B cell (primary cell): ENCODE data around the gene SLIT3. TPM values are rescaled to one million over a fixed set of nuclear protein-coding genes. Genes with fewer than 3 reads are reported as not detected.

ENCODE experiments used
- ATAC-seq: fragments of 200-7000 bp; cut with Tn5 transposase; one replicate; pipeline ENCODE4 v1.10.0; 2021; ENCODE audit warnings: low read depth, mild to moderate bottlenecking, moderate number of reproducible peaks, moderate library complexity
- CTCF ChIA-PET: fragments of 350-600 bp; sonication (Branson Sonifier 250); formaldehyde crosslinking; loops from one replicate; lab custom pipeline; 2021; ENCODE audit warnings: antibody characterized with exemption, inconsistent platforms; lab: Charles Lee
- POLR2A ChIA-PET: fragments of 350-600 bp; sonication (Branson Sonifier 250); formaldehyde crosslinking; loops from one replicate; lab custom pipeline; 2021; ENCODE audit warnings: antibody characterized with exemption; lab: Charles Lee
- DNase-seq: peaks from one replicate; pipeline ENCODE4 v3.0.0; 2013
- H2AFZ ChIP-seq: 2 replicates; pipeline ENCODE4 v1.6.1; 2012; ENCODE audit warnings: mild to moderate bottlenecking, low read depth, low read length; ENCODE audit not compliant: insufficient read depth, poor library complexity, severe bottlenecking
- H3K27ac ChIP-seq, 2 donors: 1 replicate in 1 of 2; 2 replicates in 1 of 2; pipeline ENCODE4 v1.5.1; 2012 to 2013; ENCODE audit warnings: low read length in 2 of 2, mild to moderate bottlenecking in 2 of 2, moderate library complexity in 1 of 2
- H3K27me3 ChIP-seq, 4 experiments: fragments of 200-600 bp in 1 of 4; sonication (generic) in 1 of 4; replicated peaks in 1 of 4; 1 replicate in 2 of 4; 2 replicates in 2 of 4; pipeline versions ENCODE4 v1.6.1 to v1.7.0; 2013 to 2016; ENCODE audit warnings: low read length in 3 of 4, mild to moderate bottlenecking in 2 of 4, mixed read lengths in 1 of 4, moderate library complexity in 1 of 4; ENCODE audit not compliant: insufficient read depth in 4 of 4, control insufficient read depth in 3 of 4; ENCODE audit errors: control extremely low read depth in 1 of 4
- H3K36me3 ChIP-seq, 2 experiments: replicated peaks in 1 of 2; 1 replicate in 1 of 2; 2 replicates in 1 of 2; pipeline versions ENCODE4 v1.6.1 to v1.7.1; 2013; ENCODE audit warnings: low read length in 1 of 2; ENCODE audit not compliant: insufficient read depth in 2 of 2, control insufficient read depth in 1 of 2; ENCODE audit errors: control extremely low read depth in 1 of 2, extremely low read depth in 1 of 2
- H3K4me1 ChIP-seq, 2 donors: fragments of 200-600 bp in 1 of 2; sonication (generic) in 1 of 2; 1 replicate in 1 of 2; 2 replicates in 1 of 2; pipeline versions ENCODE4 v1.5.1 to v1.6.1; 2013 to 2017; ENCODE audit warnings: low read length in 2 of 2; ENCODE audit not compliant: control insufficient read depth in 2 of 2, insufficient read depth in 2 of 2
- H3K4me2 ChIP-seq: replicated peaks from 2 replicates; pipeline ENCODE3; 2012; ENCODE audit warnings: mild to moderate bottlenecking, low read depth, low read length; ENCODE audit not compliant: poor library complexity, severe bottlenecking
- H3K4me3 ChIP-seq, 5 experiments: fragments of 200-600 bp in 1 of 5; sonication (generic) in 1 of 5; 1 replicate in 3 of 5; 2 replicates in 2 of 5; pipeline versions ENCODE4 v1.5.1 to v1.7.0; 2011 to 2016; ENCODE audit warnings: low read length in 4 of 5, mild to moderate bottlenecking in 4 of 5, low read depth in 2 of 5, control low read depth in 1 of 5, moderate library complexity in 1 of 5; ENCODE audit not compliant: insufficient read depth in 1 of 5; ENCODE audit errors: control extremely low read depth in 1 of 5, extremely low read depth in 1 of 5
- H3K79me2 ChIP-seq: fragments of 200-600 bp; sonication (generic); one replicate; pipeline ENCODE4 v1.6.0; 2016; ENCODE audit warnings: low read length; ENCODE audit not compliant: control insufficient read depth, insufficient read depth
- H3K9ac ChIP-seq: fragments of 200-600 bp; sonication (generic); 2 replicates; pipeline ENCODE4 v1.6.1; 2017; ENCODE audit warnings: mild to moderate bottlenecking, low read length, moderate library complexity
- H3K9me3 ChIP-seq, 3 donors: one replicate each; pipeline versions ENCODE4 v1.6.1 to v1.7.1; 2013; ENCODE audit warnings: low read length in 2 of 3; ENCODE audit not compliant: control insufficient read depth in 2 of 3, insufficient read depth in 1 of 3; ENCODE audit errors: control extremely low read depth in 1 of 3
- H4K20me1 ChIP-seq: 2 replicates; pipeline ENCODE4 v1.6.0; 2012; ENCODE audit warnings: mild to moderate bottlenecking, low read length; ENCODE audit not compliant: insufficient read depth, control insufficient read depth, poor library complexity, severe bottlenecking
- H3K27ac Mint-ChIP-seq: one replicate; pipeline ENCODE4 v1.8.0; 2021; ENCODE audit warnings: mixed read lengths
- H3K27me3 Mint-ChIP-seq: one replicate; pipeline ENCODE4 v1.8.0; 2021; ENCODE audit warnings: mixed read lengths
- H3K4me1 Mint-ChIP-seq: one replicate; pipeline ENCODE4 v1.8.0; 2021; ENCODE audit warnings: mixed read lengths
- H3K4me3 Mint-ChIP-seq: one replicate; pipeline ENCODE4 v1.8.0; 2021; ENCODE audit warnings: mixed read lengths
- H3K9me3 Mint-ChIP-seq: one replicate; pipeline ENCODE4 v1.8.0; 2022; ENCODE audit warnings: mixed read lengths; ENCODE audit not compliant: insufficient read depth
- CTCF ChIP-seq: fragments of 200-600 bp; IDR thresholded peaks from one replicate; pipeline ENCODE4 v1.8.0; 2022; ENCODE audit warnings: antibody characterized with exemption, mild to moderate bottlenecking
- EZH2 ChIP-seq: IDR thresholded peaks from 2 replicates; pipeline ENCODE4 v1.6.1; 2012; ENCODE audit warnings: borderline replicate concordance, low read depth, mild to moderate bottlenecking, moderate library complexity, low read length; ENCODE audit not compliant: insufficient read depth, poor library complexity, severe bottlenecking
- WGBS: methylation state at CpG from one replicate; pipeline ENCODE4 v1.1.5; 2013; ENCODE audit warnings: missing lambda C conversion rate; ENCODE audit not compliant: insufficient coverage; 5-methylcytosine and 5-hydroxymethylcytosine counted together
- intact Hi-C: fragments of 100-400 bp; cut with micrococcal nuclease; formaldehyde crosslinking; loops from one replicate; pipeline ENCODE4 v1.10.0; 2022
- polyA plus RNA-seq: library from polyadenylated mRNA; depleted of rRNA; stranded (reverse); fragments of >200 nt; gene quantifications from 2 replicates; pipeline ENCODE4 v1.2.3, GENCODE V29; 2012
- total RNA-seq, 2 donors: library from RNA; stranded (reverse); fragments of 120-200 nt in 1 of 2; gene quantifications; 1 replicate in 1 of 2; 2 replicates in 1 of 2; pipeline versions ENCODE4 v1.2.3 to v1.2.4, GENCODE V29; 2013 to 2022

Gene SLIT3
- total and polyA plus RNA-seq, 2 donors (not counting 1 experiment from before 2014, with no cell fraction given) = not detected

DNA sequence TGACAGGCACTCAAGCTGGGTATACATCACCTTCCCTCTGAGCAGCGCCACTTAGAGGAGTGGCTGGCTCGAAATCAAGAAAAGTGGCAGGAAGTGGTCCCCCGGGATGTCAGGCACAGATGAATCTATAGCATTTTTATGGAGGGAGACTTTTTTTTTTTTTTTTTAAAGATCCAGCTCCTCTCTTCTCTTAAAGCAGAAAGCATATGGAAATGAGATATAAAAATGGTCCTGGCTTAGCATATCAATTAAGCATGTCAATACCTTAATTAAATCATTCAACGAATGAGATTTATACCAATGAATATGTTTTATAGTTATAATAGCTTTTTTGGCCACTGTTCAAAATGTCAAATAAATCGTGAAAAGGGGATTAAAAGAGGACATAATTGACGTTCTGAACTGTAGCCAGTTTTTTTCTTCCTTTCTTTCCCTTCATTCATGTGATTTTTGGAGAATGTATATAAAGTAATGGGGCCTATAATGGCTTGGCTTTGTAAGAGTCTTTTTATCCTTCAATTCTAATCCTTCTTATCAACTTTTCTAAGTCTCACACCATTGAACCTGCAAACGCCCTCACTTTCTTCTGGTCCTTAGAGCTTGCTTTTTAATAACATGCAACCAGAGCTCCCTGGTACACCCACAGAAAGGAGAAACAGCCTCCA, 402.6 kb downstream of the SLIT3 start:
- H3K27me3 ChIP-seq = peaks cover 0 to 8% (median 2%) of the 10 kb centered on the region in 4 experiments
- DNase-seq = no peak
- POLR2A ChIA-PET = no interaction called here
- peaks cover 15% of the 10 kb centered on the region for H3K27me3 Mint-ChIP-seq
- no peak overlapping the region for H3K27ac ChIP-seq
- no peaks in the 10 kb centered on the region for H3K79me2 ChIP-seq
- H4K20me1 ChIP-seq = no peaks in the 10 kb centered on the region
- intact Hi-C loops = no loop called here
- no peak overlapping the region for H3K9ac ChIP-seq
- WGBS = 80% methylated on average over 1 of the region's 7 CpGs
- H3K4me1 ChIP-seq = no peaks in the 10 kb centered on the region
- CTCF ChIA-PET = no interaction called here
- no peak overlapping the region for H3K4me2 ChIP-seq
- H3K4me1 Mint-ChIP-seq = no peaks in the 10 kb centered on the region
- no peak for ATAC-seq
- no peaks in the 10 kb centered on the region for H3K9me3 Mint-ChIP-seq
- no peaks in the 10 kb centered on the region for H3K9me3 ChIP-seq
- no peak overlapping the region for H3K4me3 ChIP-seq
- H2AFZ ChIP-seq = no peak overlapping the region
- no peak overlapping the region for H3K27ac Mint-ChIP-seq
- TF ChIP-seq CTCF = no peak
- no peak for TF ChIP-seq EZH2
- H3K36me3 ChIP-seq = no peaks in the 10 kb centered on the region
- H3K4me3 Mint-ChIP-seq = no peak overlapping the region

DNA sequence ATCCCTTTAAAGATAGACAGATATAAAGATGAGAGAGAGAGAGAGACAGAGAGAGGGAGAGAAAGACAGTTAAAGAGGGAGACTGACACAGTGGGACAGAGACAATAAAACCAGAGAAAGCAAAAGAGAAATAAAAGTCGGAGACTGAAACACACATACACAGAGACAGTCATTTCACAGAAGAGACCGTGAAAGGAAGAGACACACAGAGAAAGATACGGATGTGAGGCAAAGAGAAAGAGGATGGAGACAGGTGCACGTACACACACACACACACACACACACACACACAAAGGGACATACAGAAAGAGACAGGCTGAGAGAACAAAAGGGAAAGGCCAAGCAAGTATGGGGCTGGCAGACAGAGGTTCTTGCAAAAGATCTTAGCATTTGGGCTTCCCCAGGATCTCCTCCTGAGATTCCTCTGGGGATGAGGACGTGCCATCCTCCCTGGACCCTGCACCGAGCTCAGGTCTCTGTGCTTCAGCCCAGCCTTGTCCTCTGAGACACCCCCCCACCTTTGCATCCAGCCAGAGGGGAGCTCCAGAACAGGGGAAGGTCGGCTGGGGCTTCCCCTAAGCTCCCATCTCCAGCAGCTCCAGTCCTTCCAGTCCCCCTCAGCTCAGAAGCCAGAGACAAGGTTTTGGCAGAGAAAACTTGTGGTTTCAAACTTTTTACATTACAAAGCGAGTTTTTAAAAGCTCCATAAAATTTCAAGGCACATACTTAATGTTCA, 403.4 kb downstream of the SLIT3 start:
- Mint-ChIP-seq H3K27me3 (peaks cover 20% of the 10 kb centered on the region), H3K4me3 (no peak overlapping the region), H3K9me3 (no peaks in the 10 kb centered on the region), H3K27ac (no peak overlapping the region), H3K4me1 (no peaks in the 10 kb centered on the region)
- POLR2A ChIA-PET = no interaction called here
- no peak overlapping the region for H3K4me2 ChIP-seq
- H3K9me3 ChIP-seq = no peaks in the 10 kb centered on the region
- 69% methylated on average over 3 of the region's 8 CpGs for WGBS
- H3K79me2 ChIP-seq = no peaks in the 10 kb centered on the region
- H3K9ac ChIP-seq = no peak overlapping the region
- TF ChIP-seq EZH2 (no peak), CTCF (no peak)
- H3K36me3 ChIP-seq = no peaks in the 10 kb centered on the region
- H4K20me1 ChIP-seq = no peaks in the 10 kb centered on the region
- peaks cover 0 to 8% (median 2%) of the 10 kb centered on the region in 4 experiments for H3K27me3 ChIP-seq
- H3K27ac ChIP-seq = no peak overlapping the region
- no peaks in the 10 kb centered on the region for H3K4me1 ChIP-seq
- intact Hi-C loops = no loop called here
- ATAC-seq (no peak), DNase-seq (no peak)
- no peak overlapping the region for H3K4me3 ChIP-seq
- H2AFZ ChIP-seq = no peak overlapping the region
- CTCF ChIA-PET = no interaction called here
